HFF-Myc (cell line): ENCODE measurements around the gene ZNF784.

Experiments used
- DNase-seq: peaks from one replicate; pipeline ENCODE4 v3.0.0-alpha.2; 2011; ENCODE audit warnings: low read depth; ENCODE audit errors: extremely low read depth
- H3K4me3 ChIP-seq: replicated peaks from 2 replicates; pipeline ENCODE4 v1.5.1; 2011; ENCODE audit warnings: low read depth, mild to moderate bottlenecking, control low read depth, low read length
- TF ChIP-seq, protein P1 (sequence below): IDR thresholded peaks from 2 replicates; pipeline ENCODE4 v1.5.1; 2012; ENCODE audit warnings: mild to moderate bottlenecking, low read depth, low read length, control low read depth; ENCODE audit errors: missing control alignments

Gene ZNF784

DNA sequence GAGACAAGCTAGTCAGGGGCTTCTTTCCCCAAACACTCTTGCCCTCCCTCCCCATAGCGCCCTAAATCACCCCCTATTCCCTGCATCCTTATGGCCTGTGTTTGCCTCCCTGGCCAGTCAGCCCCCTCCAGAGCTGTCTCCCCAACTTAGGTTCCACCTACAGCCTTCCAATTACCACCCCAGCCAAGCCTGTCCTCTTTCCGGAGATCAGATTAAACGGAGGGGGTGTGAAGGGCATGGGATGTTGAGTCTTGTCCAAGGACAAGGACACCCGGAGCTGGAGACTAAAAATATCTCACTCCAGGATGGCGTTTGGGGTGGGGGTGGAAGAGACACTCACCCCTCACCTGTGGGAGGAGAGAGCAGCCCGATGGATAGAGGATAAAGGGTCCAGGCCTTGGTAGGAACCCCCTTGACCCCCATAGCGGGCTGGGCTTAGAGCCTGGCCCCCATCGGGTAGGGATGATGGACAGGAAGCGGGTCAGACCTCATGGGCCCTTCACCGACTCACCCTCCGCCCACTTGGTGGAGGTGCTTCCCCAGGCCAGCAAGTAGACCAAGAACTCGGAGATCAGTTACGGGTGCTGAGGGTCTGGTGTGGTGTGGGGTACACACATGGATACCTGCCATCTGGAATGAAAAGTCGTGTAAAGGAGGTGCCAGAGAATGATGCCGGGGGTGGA lies 12.9 kb downstream of the ZNF784 start:
- H3K4me3 ChIP-seq, result no peak overlapping the region
- DNase-seq, result no peak
- TF ChIP-seq, protein P1, sequence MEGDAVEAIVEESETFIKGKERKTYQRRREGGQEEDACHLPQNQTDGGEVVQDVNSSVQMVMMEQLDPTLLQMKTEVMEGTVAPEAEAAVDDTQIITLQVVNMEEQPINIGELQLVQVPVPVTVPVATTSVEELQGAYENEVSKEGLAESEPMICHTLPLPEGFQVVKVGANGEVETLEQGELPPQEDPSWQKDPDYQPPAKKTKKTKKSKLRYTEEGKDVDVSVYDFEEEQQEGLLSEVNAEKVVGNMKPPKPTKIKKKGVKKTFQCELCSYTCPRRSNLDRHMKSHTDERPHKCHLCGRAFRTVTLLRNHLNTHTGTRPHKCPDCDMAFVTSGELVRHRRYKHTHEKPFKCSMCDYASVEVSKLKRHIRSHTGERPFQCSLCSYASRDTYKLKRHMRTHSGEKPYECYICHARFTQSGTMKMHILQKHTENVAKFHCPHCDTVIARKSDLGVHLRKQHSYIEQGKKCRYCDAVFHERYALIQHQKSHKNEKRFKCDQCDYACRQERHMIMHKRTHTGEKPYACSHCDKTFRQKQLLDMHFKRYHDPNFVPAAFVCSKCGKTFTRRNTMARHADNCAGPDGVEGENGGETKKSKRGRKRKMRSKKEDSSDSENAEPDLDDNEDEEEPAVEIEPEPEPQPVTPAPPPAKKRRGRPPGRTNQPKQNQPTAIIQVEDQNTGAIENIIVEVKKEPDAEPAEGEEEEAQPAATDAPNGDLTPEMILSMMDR, result no peak

DNA sequence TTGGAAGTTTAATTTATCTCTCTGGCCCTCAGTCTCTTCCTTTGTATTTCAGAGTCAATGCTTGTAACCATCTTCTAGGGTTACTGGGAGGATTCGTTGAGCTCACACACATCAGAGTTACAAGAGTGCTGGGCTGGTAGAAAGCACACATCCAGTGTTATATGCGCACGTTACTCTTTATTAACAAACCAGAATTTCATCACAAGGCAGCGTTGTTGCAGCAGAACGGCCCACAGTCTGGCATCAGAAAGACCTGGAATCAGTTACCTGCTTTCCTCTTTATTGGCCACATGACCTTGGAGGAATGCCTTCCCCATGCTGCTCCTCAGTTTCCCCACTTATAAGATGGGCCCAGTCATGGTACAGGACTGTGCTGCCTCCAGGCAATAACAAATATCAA lies 15.0 kb downstream of the ZNF784 start:
- no peak for DNase-seq
- TF ChIP-seq, protein P1, result no peak
- H3K4me3 ChIP-seq, result no peak overlapping the region

DNA sequence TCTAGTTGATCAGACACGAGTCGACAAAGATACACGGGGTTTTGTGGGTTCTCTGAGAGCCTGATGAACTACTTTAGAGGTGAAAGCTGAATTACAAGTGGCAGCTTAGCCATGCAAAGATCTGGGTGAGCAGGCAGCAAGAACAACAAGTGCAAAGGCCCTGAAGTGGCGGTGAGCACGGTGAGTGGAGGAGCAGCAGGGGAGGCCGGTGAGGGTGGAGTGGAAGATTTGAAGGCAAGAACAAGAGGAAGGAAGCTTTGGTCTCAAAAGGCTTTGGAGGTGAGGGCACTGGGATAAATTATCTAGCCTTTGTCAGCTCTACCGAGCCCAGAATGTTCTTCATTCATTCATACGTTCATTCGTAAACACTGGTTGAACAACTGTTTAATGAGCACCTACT lies 17.5 kb downstream of the ZNF784 start:
- no peak for DNase-seq
- H3K4me3 ChIP-seq, result peak overlapping the region; percentile 92
- TF ChIP-seq, protein P1, result no peak

DNA sequence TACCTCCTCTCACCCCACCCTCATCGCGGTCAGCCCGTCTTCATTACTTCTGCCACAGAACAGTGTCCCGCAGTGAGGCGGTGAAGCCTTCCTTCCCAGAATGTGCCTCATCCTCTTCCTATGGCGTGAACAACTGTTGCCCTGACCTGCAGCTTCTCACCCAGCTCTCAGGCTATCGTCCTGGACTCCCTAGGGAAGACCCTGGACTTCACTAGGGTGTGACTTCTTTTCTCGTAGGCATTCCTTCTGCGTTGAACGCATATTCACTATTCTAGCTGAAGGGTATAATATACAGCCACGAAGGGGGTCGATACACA lies 17.9 kb downstream of the ZNF784 start:
- TF ChIP-seq, protein P1, result no peak
- no peak for DNase-seq
- H3K4me3 ChIP-seq, result peak overlapping the region; percentile 92

DNA sequence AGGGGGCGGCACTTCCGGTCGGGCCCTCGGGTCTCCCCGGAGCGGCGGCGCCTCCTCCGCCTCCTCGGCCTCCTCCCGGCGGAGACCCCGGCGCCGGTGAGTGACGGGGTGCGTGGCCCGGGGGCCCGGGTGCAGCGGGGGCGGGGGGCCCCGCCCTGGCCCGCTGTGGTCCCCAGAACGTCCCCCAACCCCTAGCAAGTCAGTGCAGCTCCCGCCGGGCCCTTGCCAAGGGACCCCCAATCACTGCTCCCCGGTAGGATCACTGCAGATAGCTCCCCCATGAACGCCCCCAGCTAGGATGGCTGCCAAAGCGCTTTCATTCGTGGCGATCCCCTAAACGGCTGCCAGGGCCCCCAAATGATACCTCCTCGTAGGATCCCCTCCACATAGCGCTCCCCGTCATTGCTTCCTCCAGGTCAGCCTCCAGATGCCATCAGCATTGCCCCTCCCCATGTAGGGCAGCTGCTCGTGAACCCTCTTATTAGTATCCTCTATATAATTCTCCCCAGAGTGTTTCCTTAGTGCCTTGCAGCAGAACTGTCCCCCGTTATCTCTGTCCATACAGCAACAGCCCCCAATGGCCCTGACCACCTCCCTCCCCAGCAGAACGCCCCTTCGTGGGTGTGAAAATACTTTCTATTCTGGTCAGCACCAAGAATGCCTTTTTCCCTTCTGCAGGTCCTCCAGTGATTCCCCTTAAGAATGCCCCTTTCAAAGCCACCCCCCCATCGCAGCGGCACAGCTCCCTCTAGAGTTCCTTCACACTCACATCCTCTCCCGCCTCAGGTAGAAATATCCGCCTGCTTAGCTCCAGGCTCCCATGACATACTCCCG lies 18.5 kb downstream of the ZNF784 start, which contains the start of gene ZNF865:
Gene ZNF865 (plus strand): TSS at position 11 of the 834 bp plus-strand sequence. CDS start 7,972 bp downstream, outside the sequence.
- TF ChIP-seq, protein P1, result peak; percentile 82
- peak; percentile 66 for DNase-seq
- H3K4me3 ChIP-seq, result peak within 1 kb of the TSS; percentile 92

DNA sequence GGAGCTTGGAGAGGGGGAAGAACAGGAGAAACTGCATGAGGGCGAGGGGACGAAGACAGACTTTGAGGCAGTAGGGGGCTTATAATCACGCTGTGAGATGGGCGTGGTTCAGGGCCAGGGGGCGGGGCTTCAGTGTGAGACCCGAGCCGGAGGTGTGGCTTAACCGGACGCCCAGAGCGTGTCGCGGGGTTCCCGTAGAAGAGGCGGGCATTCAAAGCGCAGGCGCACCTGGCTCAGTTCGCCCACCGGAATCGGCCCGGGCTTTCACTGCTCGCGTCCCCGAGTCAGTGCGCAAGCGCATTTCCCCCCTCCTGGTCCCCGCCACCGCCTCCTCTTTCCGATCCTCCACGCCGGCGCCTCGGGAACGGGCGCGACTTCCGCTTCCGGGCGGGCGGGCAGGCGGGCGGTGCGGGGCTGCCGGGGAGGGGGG lies 19.1 kb downstream of the ZNF784 start:
- TF ChIP-seq, protein P1, result no peak
- H3K4me3 ChIP-seq, result peak overlapping the region; percentile 92
- DNase-seq, result peak; percentile 93
